NB4 (cell line): ENCODE results near the gene ELP2.
"Not testable (repeated sequence)": the region's sequence is repeated elsewhere in the genome, so short reads cannot be mapped to it uniquely, and the experiment has no call there.

ENCODE experiments used
- POLR2A ChIP-seq: IDR thresholded peaks from 2 replicates; pipeline ENCODE4 v1.6.1; 2011; ENCODE audit warnings: mild to moderate bottlenecking; ENCODE audit not compliant: insufficient read length; ENCODE audit errors: extremely low read depth
- TF ChIP-seq, protein P1 (sequence below): IDR thresholded peaks from one replicate; pipeline ENCODE4 v1.5.1; 2012; ENCODE audit warnings: low read depth, low read length
- TF ChIP-seq, protein P2 (sequence below): IDR thresholded peaks from 2 replicates; pipeline ENCODE4 v1.6.1; 2011; ENCODE audit warnings: low read depth, low read length

DNA sequence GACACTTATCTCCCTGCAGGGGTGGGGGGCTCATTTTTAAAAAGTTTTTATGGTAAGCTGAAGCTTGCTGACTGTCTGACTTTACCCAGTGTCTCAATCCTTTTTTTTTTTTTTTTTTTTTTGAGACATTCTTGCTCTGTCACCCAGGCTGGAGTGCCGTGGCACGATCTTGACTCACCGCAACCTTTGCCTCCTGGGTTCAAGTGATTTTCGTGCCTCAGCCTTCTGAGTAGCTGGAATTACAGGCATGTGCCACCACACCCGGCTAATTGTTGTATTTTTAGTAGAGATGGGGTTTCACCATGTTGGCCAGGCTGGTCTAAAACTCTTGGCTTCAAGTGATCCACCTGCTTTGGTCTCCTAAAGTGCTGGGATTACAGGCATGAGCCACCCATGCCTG lies 37.6 kb upstream of the ELP2 start:
- TF ChIP-seq, protein P1, sequence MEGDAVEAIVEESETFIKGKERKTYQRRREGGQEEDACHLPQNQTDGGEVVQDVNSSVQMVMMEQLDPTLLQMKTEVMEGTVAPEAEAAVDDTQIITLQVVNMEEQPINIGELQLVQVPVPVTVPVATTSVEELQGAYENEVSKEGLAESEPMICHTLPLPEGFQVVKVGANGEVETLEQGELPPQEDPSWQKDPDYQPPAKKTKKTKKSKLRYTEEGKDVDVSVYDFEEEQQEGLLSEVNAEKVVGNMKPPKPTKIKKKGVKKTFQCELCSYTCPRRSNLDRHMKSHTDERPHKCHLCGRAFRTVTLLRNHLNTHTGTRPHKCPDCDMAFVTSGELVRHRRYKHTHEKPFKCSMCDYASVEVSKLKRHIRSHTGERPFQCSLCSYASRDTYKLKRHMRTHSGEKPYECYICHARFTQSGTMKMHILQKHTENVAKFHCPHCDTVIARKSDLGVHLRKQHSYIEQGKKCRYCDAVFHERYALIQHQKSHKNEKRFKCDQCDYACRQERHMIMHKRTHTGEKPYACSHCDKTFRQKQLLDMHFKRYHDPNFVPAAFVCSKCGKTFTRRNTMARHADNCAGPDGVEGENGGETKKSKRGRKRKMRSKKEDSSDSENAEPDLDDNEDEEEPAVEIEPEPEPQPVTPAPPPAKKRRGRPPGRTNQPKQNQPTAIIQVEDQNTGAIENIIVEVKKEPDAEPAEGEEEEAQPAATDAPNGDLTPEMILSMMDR = not testable (repeated sequence)
- not testable (repeated sequence) for TF ChIP-seq POLR2A
- TF ChIP-seq, protein P2, sequence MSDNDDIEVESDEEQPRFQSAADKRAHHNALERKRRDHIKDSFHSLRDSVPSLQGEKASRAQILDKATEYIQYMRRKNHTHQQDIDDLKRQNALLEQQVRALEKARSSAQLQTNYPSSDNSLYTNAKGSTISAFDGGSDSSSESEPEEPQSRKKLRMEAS = not testable (repeated sequence)
